ENCODE measurements around the gene PTCHD4. TPM values are rescaled to one million over a fixed set of nuclear protein-coding genes. Genes with fewer than 3 reads are reported as not detected.

Gene PTCHD4
- total RNA-seq, 1 donor from 2014 or later, result 2.7 TPM

DNA sequence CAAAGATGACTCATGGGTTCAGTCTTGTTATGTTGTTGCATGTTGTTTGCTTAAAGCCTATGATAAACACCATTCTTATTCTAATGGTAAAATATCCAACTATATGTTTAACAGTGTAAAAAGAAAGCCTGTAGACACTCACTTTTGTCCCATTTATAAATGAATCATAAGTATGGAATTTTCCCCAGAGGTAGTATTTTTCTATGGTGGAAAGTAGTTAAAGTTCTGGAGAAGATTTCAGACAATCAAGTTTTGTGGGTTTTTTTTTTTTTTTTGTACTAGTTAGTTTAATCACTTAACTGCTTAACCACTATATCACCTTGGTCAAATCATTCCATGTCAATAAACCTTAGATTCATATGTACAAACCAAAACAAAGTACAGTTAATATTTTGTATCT lies 35.8 kb downstream of the PTCHD4 start:
- Mint-ChIP-seq H3K36me3 (ENCODE audit: insufficient read depth) (peaks cover 5% of the 10 kb centered on the region), H3K4me1 (ENCODE audit: low read depth) (peaks cover 2% of the 10 kb centered on the region), H3K9me3 (ENCODE audit: low read depth) (peaks cover 8% of the 10 kb centered on the region), H3K4me3 (ENCODE audit: low read depth) (no peak overlapping the region), H3K27me3 (peaks cover 15% of the 10 kb centered on the region), H3K27ac (no peak overlapping the region)
- TF ChIP-seq, protein P1, sequence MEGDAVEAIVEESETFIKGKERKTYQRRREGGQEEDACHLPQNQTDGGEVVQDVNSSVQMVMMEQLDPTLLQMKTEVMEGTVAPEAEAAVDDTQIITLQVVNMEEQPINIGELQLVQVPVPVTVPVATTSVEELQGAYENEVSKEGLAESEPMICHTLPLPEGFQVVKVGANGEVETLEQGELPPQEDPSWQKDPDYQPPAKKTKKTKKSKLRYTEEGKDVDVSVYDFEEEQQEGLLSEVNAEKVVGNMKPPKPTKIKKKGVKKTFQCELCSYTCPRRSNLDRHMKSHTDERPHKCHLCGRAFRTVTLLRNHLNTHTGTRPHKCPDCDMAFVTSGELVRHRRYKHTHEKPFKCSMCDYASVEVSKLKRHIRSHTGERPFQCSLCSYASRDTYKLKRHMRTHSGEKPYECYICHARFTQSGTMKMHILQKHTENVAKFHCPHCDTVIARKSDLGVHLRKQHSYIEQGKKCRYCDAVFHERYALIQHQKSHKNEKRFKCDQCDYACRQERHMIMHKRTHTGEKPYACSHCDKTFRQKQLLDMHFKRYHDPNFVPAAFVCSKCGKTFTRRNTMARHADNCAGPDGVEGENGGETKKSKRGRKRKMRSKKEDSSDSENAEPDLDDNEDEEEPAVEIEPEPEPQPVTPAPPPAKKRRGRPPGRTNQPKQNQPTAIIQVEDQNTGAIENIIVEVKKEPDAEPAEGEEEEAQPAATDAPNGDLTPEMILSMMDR (IDR thresholded peaks at IDR 0.05; ENCODE audit: unreplicated experiment), result no peak
- no peak for DNase-seq (ENCODE audit: low spot score, unreplicated experiment)

DNA sequence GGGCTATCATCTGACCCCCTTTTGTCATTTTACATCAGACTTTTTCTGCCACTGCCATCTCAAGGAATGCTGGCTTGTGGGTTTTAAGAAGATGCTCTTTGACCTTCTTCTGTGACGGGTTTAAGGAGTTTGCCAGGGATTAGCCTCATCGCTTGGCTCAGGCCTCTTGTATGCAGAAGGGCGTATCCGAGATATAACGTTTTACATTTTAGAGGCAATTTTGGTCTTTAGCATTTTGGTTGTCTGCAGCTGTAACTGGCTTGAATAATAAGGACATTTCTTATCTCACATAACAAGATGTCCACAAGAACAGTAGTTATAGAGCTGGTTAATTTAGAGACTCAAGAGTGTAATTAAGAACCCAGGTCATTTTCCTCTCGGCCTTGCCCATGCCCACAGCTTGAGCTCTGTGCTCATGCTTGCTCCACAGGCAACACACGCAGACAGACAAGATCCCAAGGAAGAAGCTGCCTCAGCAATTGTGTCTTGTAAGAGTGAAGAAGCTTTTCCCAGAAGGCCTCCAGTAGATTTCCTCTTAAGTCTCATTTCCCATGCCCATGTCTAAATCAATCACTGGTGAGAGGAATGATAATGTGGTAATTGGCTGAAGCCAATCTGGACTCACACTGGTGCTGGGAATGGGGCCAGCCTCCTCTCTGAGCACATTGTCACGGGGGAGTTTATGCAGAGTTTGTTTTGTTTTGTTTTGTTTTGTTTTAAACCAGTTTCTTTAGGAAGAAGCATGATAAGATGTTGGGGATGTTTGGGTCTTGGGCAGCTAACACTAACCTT lies 36.8 kb downstream of the PTCHD4 start:
- Mint-ChIP-seq H3K9me3 (ENCODE audit: low read depth) (peaks cover 8% of the 10 kb centered on the region), H3K4me1 (ENCODE audit: low read depth) (peaks cover 4% of the 10 kb centered on the region), H3K4me3 (ENCODE audit: low read depth) (no peak overlapping the region), H3K36me3 (ENCODE audit: insufficient read depth) (peaks cover 5% of the 10 kb centered on the region), H3K27me3 (peaks cover 22% of the 10 kb centered on the region), H3K27ac (no peak overlapping the region)
- TF ChIP-seq, protein P1 (IDR thresholded peaks at IDR 0.05; ENCODE audit: unreplicated experiment), result no peak
- DNase-seq (ENCODE audit: low spot score, unreplicated experiment), result no peak

DNA sequence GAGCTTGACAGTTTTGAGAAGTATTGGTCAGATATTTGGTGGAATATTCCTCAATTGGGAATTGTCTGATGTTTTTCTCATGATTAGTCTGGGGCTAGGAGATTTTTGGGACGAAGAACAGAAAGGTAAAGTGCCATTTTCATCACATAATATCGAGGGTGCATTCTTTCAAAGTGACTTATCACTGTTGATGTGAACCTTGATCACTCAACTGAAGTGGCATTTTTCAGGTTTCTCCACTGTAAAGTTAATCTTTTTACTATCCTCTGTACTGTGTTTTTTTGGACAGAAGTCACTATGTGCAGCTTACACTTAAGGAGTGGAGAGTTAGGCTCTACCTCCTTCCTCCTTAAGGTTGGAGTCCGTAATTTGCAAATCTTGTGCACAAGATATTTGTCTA lies 39.2 kb downstream of the PTCHD4 start:
- peaks cover 42% of the 10 kb centered on the region for H3K27me3 Mint-ChIP-seq
- DNase-seq (ENCODE audit: low spot score, unreplicated experiment), result no peak
- TF ChIP-seq, protein P1 (IDR thresholded peaks at IDR 0.05; ENCODE audit: unreplicated experiment), result no peak
- H3K27ac Mint-ChIP-seq, result no peak overlapping the region
- peaks cover 9% of the 10 kb centered on the region for H3K4me1 Mint-ChIP-seq (ENCODE audit: low read depth)
- no peak overlapping the region for H3K4me3 Mint-ChIP-seq (ENCODE audit: low read depth)
- H3K9me3 Mint-ChIP-seq (ENCODE audit: low read depth), result no peaks in the 10 kb centered on the region
- no peaks in the 10 kb centered on the region for H3K36me3 Mint-ChIP-seq (ENCODE audit: insufficient read depth)

DNA sequence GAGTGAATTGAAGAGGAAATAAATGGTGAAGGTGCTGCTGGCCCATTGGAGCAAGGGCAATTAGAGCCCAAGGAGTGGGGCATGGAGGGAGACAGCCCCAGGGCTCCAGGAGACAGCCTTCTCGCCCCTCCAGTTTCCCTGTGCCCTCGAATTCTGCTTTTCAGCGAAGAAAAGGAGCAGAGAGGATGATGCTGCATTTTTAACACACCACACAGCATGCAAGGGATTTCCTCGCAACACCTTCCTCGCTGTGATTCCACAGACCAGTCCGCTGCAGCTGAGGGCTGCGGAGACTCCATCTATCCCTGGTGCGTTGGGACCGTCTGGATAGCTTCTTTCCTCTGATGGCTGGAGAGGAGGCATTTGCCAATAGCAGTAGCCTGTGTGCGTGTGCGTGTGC lies 41.7 kb downstream of the PTCHD4 start:
- Mint-ChIP-seq H3K9me3 (ENCODE audit: low read depth) (no peaks in the 10 kb centered on the region), H3K27ac (peak overlapping the region; percentile 2), H3K36me3 (ENCODE audit: insufficient read depth) (no peaks in the 10 kb centered on the region), H3K4me3 (ENCODE audit: low read depth) (peak overlapping the region; percentile 69), H3K4me1 (ENCODE audit: low read depth) (peaks cover 9% of the 10 kb centered on the region), H3K27me3 (peaks cover 46% of the 10 kb centered on the region)
- TF ChIP-seq, protein P1 (IDR thresholded peaks at IDR 0.05; ENCODE audit: unreplicated experiment), result no peak
- no peak for DNase-seq (ENCODE audit: low spot score, unreplicated experiment)

DNA sequence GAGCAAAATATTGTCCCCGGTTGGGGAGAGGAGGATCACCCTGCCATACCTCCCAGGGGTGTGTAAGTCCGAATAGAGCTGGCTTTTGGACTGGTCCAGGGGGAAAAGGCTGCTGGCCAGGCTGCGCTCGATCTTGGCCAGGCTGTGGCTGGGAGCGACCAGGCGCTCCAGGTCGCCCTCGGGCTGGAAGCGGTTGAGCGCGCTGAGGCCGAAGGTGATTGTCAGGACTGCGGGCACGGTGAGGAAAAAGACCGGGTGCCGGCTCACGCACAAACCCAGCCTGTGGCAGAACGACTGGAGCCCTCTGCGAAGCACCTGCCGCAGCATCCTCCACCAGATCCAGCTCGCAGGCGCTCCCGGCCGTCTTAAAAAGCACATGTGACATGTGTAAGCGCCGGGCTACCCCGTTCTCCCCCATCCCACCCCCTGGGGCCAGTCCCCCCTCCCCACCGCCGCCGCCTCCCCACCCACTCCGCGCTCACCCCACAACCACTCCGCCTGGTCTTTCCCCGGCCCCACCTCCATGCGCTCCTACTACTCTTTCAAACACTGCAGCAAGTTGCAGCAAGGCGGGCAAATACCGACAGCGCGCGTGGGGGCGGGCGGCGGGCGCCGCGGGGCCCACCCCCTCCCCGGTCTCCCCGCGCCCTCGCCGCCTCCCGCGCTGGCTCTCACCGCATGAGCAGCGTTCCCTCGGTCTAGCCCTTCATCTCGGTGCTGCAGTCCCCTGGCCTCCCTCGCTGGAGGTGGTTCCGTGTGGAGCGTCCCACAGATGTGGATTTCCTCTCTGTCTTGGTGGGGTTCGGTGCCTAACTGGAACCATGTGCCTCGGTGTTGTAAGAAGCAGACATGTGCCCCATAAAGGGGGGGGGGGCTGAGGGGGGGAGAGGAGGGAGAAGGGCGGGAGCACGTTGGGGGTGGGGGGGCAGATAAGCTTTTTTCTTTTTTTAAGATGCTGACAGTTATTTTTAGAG lies 42.4 kb downstream of the PTCHD4 start:
- Mint-ChIP-seq H3K4me1 (ENCODE audit: low read depth) (peaks cover 9% of the 10 kb centered on the region), H3K27me3 (peaks cover 46% of the 10 kb centered on the region), H3K4me3 (ENCODE audit: low read depth) (peak overlapping the region; percentile 69), H3K27ac (no peak overlapping the region), H3K9me3 (ENCODE audit: low read depth) (no peaks in the 10 kb centered on the region), H3K36me3 (ENCODE audit: insufficient read depth) (no peaks in the 10 kb centered on the region)
- TF ChIP-seq, protein P1 (IDR thresholded peaks at IDR 0.05; ENCODE audit: unreplicated experiment), result no peak
- DNase-seq (ENCODE audit: low spot score, unreplicated experiment), result peak; percentile 21

Measured in progenitor cell of endocrine pancreas (in vitro differentiated cells).